D341Med (cell line): ENCODE measurements around the gene EXOC5.

Experiments used
- DNase-seq: peaks from one replicate; pipeline ENCODE4 v3.0.0; 2012; ENCODE audit warnings: low spot score

EXOC5 gene

DNA sequence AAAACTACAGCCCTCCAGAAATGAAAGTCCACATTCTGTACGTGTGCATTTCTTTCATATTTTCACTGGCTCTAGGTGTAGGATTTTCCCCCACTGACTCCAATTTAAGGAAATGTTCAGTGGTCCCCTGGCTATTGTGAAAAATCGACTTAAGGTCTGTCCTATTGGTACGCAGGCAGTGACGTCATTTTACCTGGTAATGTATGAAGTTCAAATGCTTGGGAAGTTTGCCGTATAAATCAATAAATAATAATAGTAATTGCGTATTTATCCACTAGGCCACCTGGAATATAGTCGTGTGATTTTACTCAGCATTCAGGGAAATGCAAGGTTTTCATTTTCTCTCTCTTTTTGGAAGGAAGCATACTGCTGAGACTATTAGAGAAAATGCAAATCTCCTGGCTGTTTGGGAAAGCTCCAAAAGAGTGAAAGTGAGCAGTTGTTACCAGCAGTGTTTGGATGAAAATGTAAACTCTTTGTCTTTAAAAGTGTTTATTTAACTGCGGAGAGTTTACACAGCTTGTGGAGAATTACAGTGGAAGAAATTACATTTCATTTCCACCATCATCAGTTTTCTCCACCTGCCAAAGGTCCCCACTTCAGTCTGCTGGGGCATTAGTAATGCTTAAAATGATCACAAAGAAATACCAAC lies 107.0 kb downstream of the EXOC5 start:
- DNase-seq = no peak

- no peak for DNase-seq
Observed at GRCh38 chr14:57160333-57160732, 108.4 kb downstream of the EXOC5 start.

GRCh38 chr14:57153286-57153685 lies 115.4 kb downstream of the EXOC5 start:
- no peak for DNase-seq
